Non-pigmented ciliary epithelial cell (primary cell): ENCODE results near the gene ADNP.
"Not testable (repeated sequence)": the region's sequence is repeated elsewhere in the genome, so short reads cannot be mapped to it uniquely, and the experiment has no call there.

Experiments
- DNase-seq: peaks from one replicate; pipeline ENCODE4 v3.0.0-alpha.2; 2010; ENCODE audit warnings: low read depth

The ADNP gene

DNA sequence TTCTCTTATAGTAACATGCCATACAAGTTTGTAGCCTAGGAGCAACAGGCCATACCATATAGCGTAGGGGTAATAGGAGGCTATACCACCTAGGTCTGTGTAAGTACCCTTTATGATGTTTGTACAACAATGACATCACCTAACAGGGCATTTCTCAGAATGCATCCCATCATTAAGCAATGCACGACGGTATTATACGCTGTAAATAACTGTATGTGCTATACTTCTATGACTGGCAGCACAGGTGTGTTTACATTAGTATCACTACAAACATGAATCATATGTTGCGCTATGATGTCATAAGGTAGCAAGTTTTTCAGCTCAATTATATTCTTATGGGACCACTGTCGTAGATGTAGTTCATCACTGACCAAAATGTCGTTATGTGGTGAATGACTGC is 31.0 kb downstream of the ADNP start:
- no peak for DNase-seq

DNA sequence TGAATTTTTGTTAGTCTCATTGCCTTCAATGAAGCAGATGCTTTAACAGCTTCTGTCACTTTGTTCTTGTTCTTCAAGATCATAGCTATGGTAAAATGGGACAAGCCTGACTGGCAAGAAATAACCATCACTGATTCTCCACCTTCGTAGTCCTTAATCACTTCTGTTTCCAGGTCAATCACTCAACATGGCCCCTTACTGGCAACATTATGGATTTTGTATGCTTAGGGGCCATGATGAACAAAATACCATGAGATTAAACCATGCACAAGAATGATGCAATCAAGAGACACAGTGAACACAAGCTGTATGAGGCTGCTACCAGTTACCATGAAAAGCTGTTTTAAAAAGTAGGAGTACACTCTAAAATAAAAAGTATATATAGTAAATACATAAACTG is 32.8 kb downstream of the ADNP start:
- DNase-seq: no peak

DNA sequence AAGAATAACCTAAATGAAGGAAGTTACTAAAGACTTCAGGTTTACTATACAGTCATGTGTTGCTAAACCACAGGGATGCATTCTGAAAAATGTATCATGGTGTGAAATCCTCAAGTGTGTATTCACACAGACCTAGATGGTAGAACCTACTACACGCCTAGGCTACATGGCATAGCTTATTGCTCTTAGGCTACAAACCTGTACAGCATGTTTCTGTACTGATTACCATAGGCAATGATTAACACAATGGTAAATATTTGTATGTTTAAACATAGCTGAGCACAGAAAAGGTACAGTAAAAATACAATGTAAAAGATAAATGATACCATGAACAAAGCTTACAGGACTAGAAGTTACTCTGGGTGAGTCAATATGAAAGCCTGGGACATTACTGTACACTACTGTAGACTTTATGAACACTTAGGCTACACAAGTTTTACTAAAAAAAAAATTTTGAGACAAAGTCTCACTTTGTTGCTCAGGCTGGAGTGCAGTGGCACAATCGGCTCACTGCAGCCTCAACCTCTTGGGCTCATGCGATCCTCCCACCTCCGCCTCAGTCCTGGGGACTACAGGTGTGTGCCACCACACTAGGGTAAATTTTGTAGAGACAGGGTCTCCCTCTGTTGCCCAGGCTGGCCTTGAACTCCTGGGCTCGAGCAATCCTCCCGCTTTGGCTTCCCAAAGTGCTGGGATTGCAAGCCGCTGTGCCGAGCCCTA is 36.0 kb downstream of the ADNP start:
- no peak for DNase-seq

DNA sequence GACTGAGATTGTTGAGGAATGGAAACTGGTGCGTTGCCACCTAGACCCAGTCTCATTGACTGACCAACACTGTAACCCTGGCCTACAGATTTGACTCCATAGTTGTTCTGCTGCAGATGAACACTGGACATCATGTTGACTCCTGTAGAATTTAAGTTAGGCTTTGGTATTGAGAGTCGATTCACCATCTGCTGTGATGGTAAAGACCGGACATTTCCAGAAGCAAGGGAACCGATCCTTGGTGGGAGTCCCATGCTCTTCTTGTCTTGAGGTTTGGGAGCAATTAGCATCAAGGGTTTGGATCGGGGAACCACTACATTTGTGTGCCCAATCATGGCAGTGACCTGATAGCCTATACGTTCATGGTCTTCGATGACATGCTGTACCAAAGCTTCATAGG is 37.6 kb downstream of the ADNP start:
- no peak for DNase-seq

DNA sequence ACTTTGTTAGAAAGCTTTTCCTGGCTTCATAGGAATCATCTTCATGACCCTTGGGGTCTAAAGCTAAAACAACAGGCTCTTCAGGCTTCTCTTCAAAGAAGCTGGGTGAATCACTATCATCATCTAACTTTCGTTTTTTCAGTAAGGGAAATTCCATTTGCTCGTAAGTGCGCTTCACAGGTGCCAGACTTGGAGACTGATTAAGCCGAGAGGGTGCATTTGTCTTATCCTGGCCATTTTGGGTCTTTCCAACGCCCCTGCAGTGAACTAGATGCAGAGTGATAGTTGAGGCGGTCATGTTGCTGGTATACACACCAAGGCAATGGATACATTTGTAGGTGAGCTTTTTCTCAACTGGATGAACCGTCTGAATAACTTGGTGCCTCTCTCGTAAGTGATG is 38.8 kb downstream of the ADNP start:
- DNase-seq: no peak

DNA sequence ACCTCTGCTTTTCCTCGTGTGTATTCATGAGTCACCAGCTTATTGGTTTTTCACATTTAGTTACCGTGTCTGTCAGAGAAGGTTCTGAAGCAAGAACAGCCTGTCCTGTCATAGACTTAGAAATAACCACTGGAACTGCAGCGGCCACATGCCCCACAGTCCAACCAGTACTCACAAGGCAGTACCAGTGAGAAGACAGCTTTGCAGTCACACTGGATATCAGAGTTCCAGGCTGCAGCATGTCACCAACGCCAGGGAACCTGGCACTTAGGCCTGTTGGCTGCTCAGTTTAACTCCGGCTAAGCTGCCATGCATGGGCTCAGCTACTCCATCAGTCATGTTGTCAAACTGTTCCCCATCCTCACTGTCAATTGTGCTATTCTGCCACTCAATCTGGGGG is 40.1 kb downstream of the ADNP start:
- no peak for DNase-seq

DNA sequence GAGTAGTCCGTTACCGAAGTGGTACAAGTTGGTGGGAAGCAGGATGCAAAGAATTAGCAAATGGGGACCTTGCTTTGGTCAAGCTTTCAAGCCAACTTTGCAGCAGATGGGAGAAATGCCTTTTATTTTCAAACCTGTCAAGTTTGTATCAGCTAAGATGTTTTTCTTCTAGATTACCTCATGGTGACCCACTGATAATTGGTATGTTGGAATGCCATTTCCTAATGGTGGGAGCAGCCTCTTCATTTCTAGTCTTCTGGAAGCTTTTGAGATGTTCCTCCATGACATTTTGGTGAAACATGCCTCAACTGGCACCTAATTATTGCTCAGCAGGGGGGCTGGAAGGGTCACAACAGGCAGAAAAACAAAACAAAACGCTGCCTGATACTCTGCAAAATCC is 43.7 kb downstream of the ADNP start:
- no peak for DNase-seq

DNA sequence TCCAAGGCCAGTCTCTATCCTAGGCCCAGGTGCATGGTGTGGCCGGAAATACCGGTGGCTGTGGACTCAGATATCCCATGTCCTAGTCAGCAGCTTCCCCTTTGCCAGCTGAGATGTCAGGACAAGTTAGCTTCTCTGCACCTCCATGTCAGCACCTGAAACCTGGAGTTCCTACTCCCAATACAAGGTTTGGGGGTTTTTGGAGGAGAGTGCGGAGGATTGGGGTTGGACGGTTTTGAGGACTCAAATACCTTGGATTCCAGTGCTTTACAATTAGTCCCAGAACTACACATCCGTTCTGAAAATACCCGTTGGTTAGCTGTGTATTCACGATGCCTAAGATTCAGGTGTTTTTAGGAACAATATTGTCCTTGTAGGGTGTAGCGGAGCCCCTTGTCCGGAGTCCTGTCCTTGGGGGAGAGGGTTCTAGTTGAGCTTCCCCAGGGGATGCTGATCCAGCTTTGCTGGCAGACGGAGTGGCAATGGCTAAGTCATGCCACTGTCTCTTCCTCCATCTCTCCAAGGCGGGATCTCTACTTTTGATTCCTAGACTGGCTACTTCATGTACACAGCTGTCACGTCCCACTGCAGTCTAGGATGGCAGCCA is 45.0 kb downstream of the ADNP start:
- no peak for DNase-seq

DNA sequence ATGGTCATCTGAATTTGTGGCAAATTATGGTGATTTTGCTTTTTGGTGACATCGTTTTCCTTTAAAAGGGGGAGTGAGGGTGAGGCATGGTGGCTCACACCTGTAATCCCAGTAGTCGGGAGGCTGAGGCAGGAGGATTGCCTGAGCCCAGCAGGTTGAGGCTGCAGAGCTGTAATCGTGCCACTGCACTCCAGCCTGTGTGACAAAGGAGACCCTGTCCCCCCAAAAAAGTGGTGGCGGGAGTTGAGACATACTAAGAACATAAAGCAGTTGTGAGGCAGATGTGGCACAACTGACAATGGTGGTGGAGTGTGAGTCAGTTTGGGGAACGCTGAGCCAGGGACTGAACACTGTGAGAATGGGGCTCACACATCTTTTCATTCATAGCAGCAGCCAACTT is 45.5 kb downstream of the ADNP start:
- DNase-seq: no peak

DNA sequence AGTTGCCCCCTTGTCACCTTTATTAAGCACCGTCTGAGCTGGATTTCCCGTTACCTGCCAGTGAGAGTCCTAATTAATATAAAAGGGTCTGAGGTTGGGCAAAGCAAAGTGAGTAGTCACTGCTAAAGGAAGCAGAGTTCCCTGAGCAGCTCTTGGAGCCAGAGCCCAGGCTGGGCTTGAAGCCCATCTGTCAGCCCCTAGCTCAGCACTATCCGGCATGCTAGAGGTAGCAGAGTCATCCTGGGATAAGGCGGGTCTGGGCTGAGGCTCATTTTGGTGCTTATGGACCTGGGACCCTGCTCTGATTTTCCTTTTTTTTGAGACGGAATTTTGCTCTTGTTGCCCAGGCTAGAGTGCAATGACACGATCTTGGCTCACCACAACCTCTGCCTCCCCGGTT is 46.2 kb downstream of the ADNP start:
- no peak for DNase-seq

DNA sequence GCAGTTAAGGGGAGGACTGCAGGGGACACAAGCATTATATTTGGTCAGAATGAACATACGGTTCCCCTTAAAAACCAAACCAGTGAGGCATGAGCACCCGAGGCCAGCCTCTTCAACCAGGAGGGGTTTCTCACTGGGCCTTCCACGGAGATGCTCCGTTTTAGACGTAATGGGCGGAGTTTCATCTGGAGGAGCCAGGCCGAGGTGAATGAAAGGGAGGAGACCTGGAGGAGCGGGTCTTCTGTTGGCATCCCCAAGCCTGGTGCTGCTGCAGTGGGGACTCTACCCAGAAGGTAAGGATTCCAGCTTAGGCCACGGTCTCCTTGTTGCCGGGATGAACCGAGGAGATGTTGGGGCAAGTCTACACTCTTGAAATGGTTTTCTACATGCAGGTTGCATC is 47.4 kb downstream of the ADNP start:
- no peak for DNase-seq

DNA sequence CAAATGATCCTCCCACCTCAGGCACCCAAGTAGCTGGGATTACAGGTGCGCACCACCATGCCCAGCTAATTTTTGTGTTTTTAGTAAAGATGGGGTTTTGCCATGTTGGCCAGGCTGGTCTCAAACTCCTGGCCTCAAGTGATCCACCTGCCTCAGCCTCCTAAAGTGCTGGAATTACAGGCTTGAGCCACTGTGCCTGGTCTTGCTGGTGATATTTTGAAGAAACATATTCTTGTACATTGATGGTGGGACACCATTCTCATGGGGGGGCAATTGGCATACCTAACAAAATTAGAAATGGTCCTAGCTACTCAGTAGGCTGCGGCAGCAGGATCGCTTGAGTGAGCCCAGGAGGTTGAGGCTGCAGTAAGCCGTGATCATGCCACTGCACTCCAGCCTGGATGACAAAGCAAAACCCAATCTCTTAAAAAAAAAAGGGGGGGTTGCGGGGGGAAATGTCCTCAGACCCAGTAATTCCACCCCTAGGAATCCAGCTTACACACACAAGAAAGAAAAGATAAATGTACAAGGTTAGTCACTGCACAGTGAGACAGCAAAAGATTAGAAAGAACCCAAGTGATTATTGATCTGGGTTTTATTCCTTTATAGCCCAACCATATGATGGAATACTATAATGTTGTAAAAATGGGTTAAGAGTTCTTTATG is 49.3 kb downstream of the ADNP start:
- not testable (repeated sequence) for DNase-seq

DNA sequence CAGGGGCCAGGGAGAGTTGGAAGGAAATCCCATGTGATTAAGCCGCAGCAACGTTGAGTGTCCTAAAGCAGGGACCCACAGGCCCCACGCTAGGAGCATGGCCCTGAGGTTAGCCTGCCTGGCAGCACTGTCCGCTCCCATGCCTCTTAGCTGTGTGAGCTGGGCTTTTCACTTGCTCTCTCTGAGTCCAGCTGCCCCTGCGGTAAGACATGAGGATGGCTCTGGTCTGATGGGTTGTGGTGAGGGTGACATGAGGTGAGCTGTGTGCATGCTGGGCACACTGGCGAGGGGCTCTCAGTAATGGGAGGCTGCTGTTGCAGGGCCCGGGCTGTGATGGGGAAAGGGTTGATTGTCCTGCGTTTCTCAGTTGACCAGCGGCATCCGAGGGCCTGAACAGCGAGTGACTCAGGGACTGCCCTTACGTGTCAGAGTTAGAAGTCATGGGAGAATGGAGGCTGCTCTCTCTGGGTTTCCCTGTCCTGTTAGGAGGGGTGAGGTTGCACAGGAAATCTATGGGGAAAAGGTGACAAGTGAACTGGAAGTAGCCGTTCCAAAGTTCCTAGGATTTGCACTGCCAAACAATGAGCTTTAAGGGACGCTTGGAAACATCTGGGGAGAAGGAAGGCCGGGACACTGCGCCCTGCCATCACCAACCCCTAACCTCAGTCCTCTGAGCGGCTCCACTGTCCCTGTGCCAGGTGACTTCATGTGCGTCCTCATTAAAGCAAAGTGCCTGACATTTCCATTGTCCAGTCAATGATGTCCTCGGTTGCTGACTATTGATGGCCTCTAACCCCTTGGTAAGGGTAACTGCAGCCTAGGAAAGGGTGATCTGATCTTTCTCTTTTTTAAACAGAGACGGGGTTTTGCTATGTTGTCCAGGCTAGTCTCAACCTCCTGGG is 51.3 kb downstream of the ADNP start:
- DNase-seq: no peak

DNA sequence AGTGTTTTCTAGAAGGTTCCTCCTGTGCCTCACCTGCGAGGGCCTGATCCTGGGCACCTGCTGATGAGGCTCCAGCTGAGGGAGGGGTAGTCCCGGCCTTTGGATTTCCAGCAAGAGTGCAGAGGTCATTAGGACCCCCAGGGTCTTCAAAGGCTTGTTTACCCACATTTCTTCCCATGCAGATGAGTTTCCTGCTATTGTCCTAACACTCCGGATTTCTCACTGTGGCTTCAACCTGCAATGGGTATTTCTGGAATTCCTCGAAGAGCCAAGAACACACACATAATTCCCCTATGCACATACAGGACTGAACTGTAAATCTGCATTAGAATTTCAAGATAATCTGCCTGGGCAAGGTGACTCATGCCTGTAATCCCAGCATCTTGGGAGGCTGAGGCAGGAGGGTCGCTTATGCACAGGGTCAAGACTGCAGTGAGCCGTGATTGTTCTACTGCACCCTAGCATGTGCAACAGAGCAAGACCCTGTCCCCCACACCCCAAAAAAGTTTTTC is 53.9 kb downstream of the ADNP start:
- DNase-seq: no peak

DNA sequence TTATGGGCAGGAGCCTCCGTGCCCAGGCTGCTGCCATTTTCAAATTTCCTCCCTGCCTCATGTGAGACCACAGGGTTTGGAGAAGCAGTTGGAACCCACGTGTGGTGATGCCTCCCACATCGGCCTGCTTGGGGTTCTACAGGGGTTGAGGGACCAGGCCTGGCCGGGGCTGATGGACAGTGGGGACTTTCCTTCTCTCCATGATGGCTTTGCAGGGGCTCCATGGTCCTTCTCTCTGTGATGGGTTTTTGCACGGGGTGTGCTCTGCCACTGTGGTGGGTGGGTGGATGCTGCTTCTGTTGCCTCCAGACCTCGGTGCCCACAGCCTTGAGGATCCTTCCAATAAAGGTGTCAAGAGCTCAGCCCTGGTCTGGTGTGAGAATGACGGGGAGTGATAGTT is 54.4 kb downstream of the ADNP start:
- DNase-seq: no peak

DNA sequence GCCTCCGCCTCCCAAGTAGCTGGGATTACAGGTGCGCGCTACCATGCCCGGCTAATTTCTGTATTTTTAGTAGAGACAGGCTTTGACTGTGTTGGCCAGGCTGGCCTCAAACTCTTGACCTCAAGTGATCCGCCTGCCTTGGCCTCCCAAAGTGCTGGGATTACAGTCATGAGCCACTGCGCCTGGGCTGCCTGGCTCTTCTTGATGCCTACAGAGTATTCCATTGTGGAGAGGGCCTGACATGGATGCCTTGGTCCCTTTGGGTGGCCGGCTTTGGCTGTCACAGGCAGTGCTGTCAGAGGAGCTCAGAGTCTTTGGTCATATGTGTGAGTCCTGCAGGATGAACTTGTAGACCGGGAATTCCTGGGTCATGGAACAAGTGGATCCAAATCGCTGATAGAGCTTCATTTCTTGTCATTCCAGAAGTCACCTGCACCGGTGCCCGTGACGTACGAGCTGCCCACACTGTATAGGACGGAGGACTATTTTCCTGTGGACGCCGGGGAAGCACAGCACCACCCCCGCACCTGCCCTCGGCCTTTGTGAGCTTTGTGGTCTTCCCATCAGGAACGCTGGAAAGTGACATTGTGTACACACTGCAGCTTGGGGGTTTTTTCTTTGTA is 55.1 kb downstream of the ADNP start:
- no peak for DNase-seq

DNA sequence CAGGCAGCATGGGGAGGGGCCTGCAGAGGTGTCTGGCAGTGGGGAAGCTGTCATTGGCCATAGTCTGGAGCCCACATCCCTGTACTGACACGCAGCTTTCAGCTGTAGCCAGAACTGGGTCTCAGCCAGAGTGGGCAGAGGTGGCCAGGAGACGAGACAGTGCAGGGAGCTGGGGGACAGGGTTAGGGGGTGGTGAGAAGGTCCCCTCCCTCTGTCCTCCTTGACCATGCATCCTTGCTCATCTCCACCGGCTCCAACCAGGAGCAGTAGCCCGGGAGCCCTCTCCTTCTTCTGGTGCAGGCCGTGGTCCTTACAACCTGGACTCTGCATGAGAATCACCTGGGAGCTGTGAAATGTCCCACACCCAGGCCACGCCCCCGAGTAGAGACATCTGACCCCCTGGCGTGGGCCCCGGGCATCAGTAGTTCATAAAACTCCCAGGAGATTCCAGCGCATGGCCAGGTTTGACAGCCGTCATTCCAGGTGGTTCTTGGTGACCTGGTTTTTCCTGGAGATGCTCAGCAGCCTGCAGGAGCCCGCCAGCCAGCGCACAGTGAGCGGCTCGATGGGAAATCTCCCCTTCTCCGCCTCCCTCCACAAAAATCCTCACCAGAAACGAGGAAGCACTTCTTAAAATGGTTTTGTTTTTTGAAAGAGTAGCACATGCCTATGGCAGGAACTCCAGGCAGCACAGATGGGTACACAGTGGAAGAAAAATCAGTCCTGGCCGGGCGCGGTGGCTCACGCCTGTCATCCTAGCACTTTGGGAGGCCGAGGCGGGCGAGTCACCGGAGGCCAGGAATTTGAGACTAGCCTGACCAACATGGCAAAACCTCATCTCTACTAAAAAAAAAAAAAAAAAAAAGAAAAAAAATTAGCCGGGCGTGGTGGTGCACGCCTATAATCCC is 56.2 kb downstream of the ADNP start:
- no peak for DNase-seq

DNA sequence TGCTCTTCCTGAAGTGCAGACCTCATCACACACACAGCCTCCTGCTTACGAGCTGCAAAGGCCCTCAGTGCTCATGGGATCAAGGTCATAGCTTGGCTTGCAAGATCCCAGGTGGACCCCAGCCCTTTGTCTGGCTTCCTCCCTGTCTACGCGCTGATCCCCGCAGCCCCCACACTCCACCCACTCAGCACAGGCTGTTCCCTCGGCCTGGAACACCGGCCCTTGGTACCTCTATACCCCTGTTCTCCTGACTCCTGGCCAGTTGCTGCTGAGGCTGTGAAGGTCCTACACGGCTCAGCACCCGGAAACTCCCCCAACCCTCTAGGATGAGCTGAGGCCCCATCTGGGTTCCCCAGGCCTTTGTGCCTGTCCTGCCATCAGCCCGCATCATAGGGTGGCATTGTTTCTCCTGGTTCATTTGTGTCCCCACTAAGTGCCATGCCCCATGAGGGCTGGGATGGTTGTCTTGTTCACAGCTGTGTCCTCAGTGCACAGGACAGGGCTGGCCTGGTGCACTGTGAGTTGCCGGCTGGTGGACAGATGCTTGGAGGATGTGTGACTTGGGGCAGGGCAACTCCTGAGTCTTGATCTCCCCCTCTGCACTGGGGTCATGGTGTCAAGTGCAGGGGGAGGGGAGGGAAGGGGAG is 57.0 kb downstream of the ADNP start:
- no peak for DNase-seq

DNA sequence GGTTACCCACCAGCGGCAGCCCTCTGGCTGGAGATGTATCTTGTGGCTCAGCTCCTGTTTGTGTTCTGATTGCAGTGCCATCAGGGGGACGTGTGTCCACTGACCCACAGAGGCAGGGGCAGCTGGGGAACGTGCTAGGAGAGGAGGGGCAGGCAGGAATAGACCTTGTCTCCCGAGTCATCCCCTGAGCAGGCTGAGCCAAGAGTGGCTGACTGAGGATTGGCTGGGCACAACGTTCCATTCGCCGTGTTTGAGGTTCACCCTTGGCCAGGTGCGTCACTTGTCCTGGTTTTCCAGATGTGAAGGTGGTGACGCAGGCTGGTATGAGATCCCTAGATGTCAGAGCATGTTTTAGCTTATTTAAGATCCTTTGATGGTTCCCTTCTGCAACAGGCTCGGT is 57.7 kb downstream of the ADNP start:
- no peak for DNase-seq
